Kidney (tissue), 14 donors: ENCODE results near the gene CCNG2. TPM values are rescaled to one million over a fixed set of nuclear protein-coding genes. Genes with fewer than 3 reads are reported as not detected.

Experiments used
- DNase-seq, 5 donors: peaks; one replicate each; pipeline ENCODE4 v3.0.0-alpha.2; 2013 to 2020
- FAIRE-seq: peaks from 2 replicates; lab custom pipeline; 2012; peaks lifted over from hg19 to GRCh38; lab: Jason Lieb, UNC
- H3K27ac ChIP-seq, 2 donors: one replicate each; pipeline ENCODE4 v1.7.0; 2013; ENCODE audit warnings: low read depth in 2 of 2, low read length in 2 of 2, inconsistent platforms in 1 of 2
- H3K27me3 ChIP-seq: one replicate; pipeline ENCODE4 v1.7.1; 2013; ENCODE audit warnings: low read length, inconsistent platforms; ENCODE audit not compliant: control insufficient read depth, insufficient read depth
- H3K36me3 ChIP-seq, 3 donors: one replicate each; pipeline versions ENCODE4 v1.7.0 to v1.7.1; 2013; ENCODE audit warnings: low read length in 3 of 3, control low read depth in 1 of 3, inconsistent platforms in 1 of 3; ENCODE audit not compliant: insufficient read depth in 3 of 3, control insufficient read depth in 2 of 3
- H3K4me1 ChIP-seq, 3 donors: one replicate each; pipeline versions ENCODE4 v1.7.0 to v1.7.1; 2013; ENCODE audit warnings: low read length in 3 of 3, inconsistent platforms in 1 of 3, low read depth in 1 of 3; ENCODE audit not compliant: control insufficient read depth in 2 of 3, insufficient read depth in 2 of 3
- H3K4me3 ChIP-seq, 3 donors: one replicate each; pipeline versions ENCODE4 v1.7.0 to v1.8.1; 2013; ENCODE audit warnings: low read length in 3 of 3, control low read depth in 1 of 3, inconsistent platforms in 1 of 3
- H3K9ac ChIP-seq, 3 donors: one replicate each; pipeline versions ENCODE4 v1.7.0 to v1.7.1; 2013; ENCODE audit warnings: low read length in 3 of 3, control low read depth in 1 of 3, inconsistent platforms in 1 of 3
- H3K9me3 ChIP-seq, 3 donors: one replicate each; pipeline versions ENCODE4 v1.7.0 to v1.7.1; 2013; ENCODE audit warnings: low read length in 3 of 3, control low read depth in 1 of 3, inconsistent platforms in 1 of 3; ENCODE audit not compliant: control insufficient read depth in 2 of 3, insufficient read depth in 1 of 3
- CTCF ChIP-seq: IDR thresholded peaks from 3 replicates; pipeline ENCODE4 v1.5.1; 2012; ENCODE audit warnings: mild to moderate bottlenecking, moderate library complexity, borderline replicate concordance; ENCODE audit not compliant: insufficient read depth; ENCODE audit errors: extremely low read depth
- intact Hi-C: fragments of 100-400 bp; cut with DNase I; formaldehyde crosslinking; loops from one replicate; pipeline ENCODE4 v1.11.1; 2022
- polyA plus RNA-seq: library from polyadenylated mRNA; stranded (reverse); fragments of 350-450 nt; fragmentation: Illumina TruSeq; extraction: RNeasy Lipid Tissue Mini Kit (QIAGEN cat#74804); gene quantifications from one replicate; pipeline ENCODE4 v1.2.3, GENCODE V29; 2014; ENCODE audit warnings: low read depth, low replicate concordance; ENCODE audit not compliant: insufficient read depth
- total RNA-seq: library from RNA; stranded (reverse); fragmentation: NEBNext Ultra II Directional; extraction: Animal tissue kit (Norgen Biotek cat#: 25700); gene quantifications from one replicate; pipeline ENCODE4 v1.2.1, GENCODE V29; 2021
- donor health status: control.
- donor health status: control.
- donor health status: control.
- donor health status: control.
- donor health status: control.
- donor health status: DM: yes; HTN: yes; CAD: no.
- donor health status: Normal renal cell carcinoma (clear cell type).

Gene CCNG2
- total and polyA plus RNA-seq, 2 donors from 2014 or later: 26.4 to 75.8 TPM

GRCh38 chr4:77193046-77193445 lies 36.0 kb downstream of the CCNG2 start:
- Histone ChIP-seq H3K27ac (no peak overlapping the region), H3K27me3 (no peaks in the 10 kb centered on the region), H3K9me3 (no peaks in the 10 kb centered on the region), H3K36me3 (no peaks in the 10 kb centered on the region), H3K4me1 (no peaks in the 10 kb centered on the region), H3K4me3 (no peak overlapping the region), H3K9ac (no peak overlapping the region)
- FAIRE-seq: no peak
- no peak for DNase-seq
- no peak for TF ChIP-seq CTCF
- intact Hi-C loops: no loop called here

GRCh38 chr4:77193511-77194102 lies 36.6 kb downstream of the CCNG2 start:
- intact Hi-C loops: no loop called here
- no peaks in the 10 kb centered on the region for H3K36me3 ChIP-seq
- no peaks in the 10 kb centered on the region for H3K4me1 ChIP-seq
- no peaks in the 10 kb centered on the region for H3K27me3 ChIP-seq
- H3K9ac ChIP-seq: no peak overlapping the region
- no peak overlapping the region for H3K27ac ChIP-seq
- no peaks in the 10 kb centered on the region for H3K9me3 ChIP-seq
- no peak for TF ChIP-seq CTCF
- H3K4me3 ChIP-seq: no peak overlapping the region
- DNase-seq (peak in 1 of 5 donors; percentile 72), FAIRE-seq (no peak)

GRCh38 chr4:77194366-77194765 lies 37.4 kb downstream of the CCNG2 start:
- Histone ChIP-seq H3K4me3 (no peak overlapping the region), H3K9ac (no peak overlapping the region), H3K9me3 (no peaks in the 10 kb centered on the region), H3K27ac (no peak overlapping the region), H3K36me3 (no peaks in the 10 kb centered on the region), H3K27me3 (no peaks in the 10 kb centered on the region), H3K4me1 (no peaks in the 10 kb centered on the region)
- no peak for FAIRE-seq
- no peak for TF ChIP-seq CTCF
- intact Hi-C loops: no loop called here
- DNase-seq: no peak

- no peak overlapping the region for H3K4me3 ChIP-seq
- no peaks in the 10 kb centered on the region for H3K27me3 ChIP-seq
- no peaks in the 10 kb centered on the region for H3K9me3 ChIP-seq
- H3K36me3 ChIP-seq: no peaks in the 10 kb centered on the region
- H3K27ac ChIP-seq: no peak overlapping the region
- intact Hi-C loops: no loop called here
- no peak for TF ChIP-seq CTCF
- DNase-seq (no peak), FAIRE-seq (no peak)
- H3K9ac ChIP-seq: no peak overlapping the region
- H3K4me1 ChIP-seq: no peaks in the 10 kb centered on the region
Measured at GRCh38 chr4:77194989-77195388, 38.0 kb downstream of the CCNG2 start.
